Stimulated activated naive CD8-positive, alpha-beta T cell treated with anti-CD3 and anti-CD28 coated beads, Interleukin-15, Interleukin-2, amounts not matched to agents 100 ng/mL and 50 ng/mL, for 24 hours (primary cell): ENCODE data around the gene FAM20A.
A peak's percentile ranks its signal among the peaks of the same experiment; 100 is the strongest.
"Not testable (repeated sequence)": the region's sequence is repeated elsewhere in the genome, so short reads cannot be mapped to it uniquely, and the experiment has no call there.

Source experiments
- H3K27ac Mint-ChIP-seq: one replicate; pipeline ENCODE4 v1.8.0; 2021; ENCODE audit warnings: mild to moderate bottlenecking, mixed read lengths
- H3K27me3 Mint-ChIP-seq: one replicate; pipeline ENCODE4 v1.8.0; 2021; ENCODE audit warnings: mixed read lengths
- H3K36me3 Mint-ChIP-seq: one replicate; pipeline ENCODE4 v1.8.0; 2021; ENCODE audit warnings: low read depth, mixed read lengths
- H3K4me1 Mint-ChIP-seq: one replicate; pipeline ENCODE4 v1.8.0; 2021; ENCODE audit warnings: low read depth, mixed read lengths
- H3K4me3 Mint-ChIP-seq: one replicate; pipeline ENCODE4 v1.8.0; 2021; ENCODE audit warnings: mild to moderate bottlenecking, mixed read lengths
- H3K9me3 Mint-ChIP-seq: one replicate; pipeline ENCODE4 v1.8.0; 2021; ENCODE audit warnings: mixed read lengths

Gene FAM20A

DNA sequence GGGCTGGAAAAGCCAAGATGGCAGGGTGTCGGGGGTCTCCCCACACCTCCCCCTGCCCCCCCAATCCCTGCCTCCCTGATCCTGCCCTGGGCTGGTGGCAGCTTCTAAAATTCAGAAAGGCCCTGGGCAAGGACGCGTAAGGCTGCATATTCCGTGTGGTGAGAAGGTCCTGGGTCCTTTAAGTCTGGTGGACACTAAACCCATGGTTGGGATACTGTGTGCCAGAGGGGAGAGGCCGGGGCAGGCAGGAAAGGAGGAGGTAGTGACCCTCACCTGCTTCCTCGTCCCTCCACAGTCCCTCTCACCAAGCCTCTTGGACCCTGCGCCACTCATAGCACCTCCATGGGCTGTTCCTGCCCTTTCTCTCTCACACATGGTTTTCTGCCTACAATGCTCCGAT lies 60.2 kb downstream of the FAM20A start:
- H3K4me1 Mint-ChIP-seq: no peaks in the 10 kb centered on the region
- no peak overlapping the region for H3K4me3 Mint-ChIP-seq
- no peaks in the 10 kb centered on the region for H3K27me3 Mint-ChIP-seq
- H3K9me3 Mint-ChIP-seq: no peaks in the 10 kb centered on the region
- H3K36me3 Mint-ChIP-seq: peaks cover 27% of the 10 kb centered on the region
- no peak overlapping the region for H3K27ac Mint-ChIP-seq

DNA sequence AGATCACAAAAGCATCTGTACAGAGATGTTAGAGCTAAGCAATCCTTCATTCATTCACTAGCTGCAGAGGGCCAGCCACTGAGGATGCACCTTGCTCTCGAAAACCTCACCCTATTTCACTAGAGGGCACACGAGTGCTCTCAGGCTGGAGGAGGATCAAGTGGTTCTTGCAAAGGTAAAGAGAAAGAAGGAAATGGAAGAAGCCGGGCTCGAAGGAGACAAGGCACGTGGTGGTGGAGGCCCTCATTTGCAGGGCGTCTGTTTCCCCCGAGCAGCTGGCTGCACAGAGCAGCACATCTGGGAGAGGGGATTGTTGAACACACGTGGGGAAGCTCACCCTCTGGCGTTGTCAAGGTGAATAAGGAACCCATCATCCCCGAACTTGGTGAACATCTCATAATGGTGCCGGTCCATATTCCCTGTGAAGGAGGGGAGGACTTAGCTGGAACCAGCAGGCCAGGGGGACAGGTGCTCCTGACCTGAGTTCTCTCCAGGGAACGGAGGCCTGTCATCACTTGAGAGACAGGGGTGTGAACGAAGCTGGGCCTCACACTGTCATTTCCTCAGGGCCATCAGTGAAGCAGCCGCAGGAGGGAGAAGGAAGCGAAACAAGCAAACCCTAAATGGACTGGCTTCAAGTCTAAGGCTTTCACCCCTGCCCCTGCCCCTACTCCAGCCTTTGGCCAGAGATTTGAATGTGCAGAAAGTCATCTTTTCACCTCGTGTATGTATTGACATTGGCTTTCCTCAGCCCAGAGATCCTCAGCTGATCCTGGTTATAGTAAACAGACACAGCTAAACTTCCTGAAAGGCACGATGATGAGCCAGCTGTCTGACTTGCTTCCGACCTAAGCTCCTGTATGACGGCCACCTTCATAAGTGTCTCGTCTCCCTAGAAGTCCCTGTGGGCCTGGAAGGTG lies 61.4 kb downstream of the FAM20A start:
- H3K27me3 Mint-ChIP-seq: no peaks in the 10 kb centered on the region
- H3K27ac Mint-ChIP-seq: no peak overlapping the region
- no peak overlapping the region for H3K4me3 Mint-ChIP-seq
- H3K4me1 Mint-ChIP-seq: peaks cover 2% of the 10 kb centered on the region
- H3K9me3 Mint-ChIP-seq: no peaks in the 10 kb centered on the region
- peaks cover 37% of the 10 kb centered on the region for H3K36me3 Mint-ChIP-seq

GRCh38 chr17:68535922-68536321 lies 65.2 kb downstream of the FAM20A start:
- H3K27me3 Mint-ChIP-seq: no peaks in the 10 kb centered on the region
- H3K36me3 Mint-ChIP-seq: peaks cover 61% of the 10 kb centered on the region
- no peaks in the 10 kb centered on the region for H3K9me3 Mint-ChIP-seq
- H3K27ac Mint-ChIP-seq: peak overlapping the region; percentile 45
- peaks cover 9% of the 10 kb centered on the region for H3K4me1 Mint-ChIP-seq
- no peak overlapping the region for H3K4me3 Mint-ChIP-seq

GRCh38 chr17:68534695-68535088 lies 66.5 kb downstream of the FAM20A start:
- Mint-ChIP-seq H3K4me3 (no peak overlapping the region), H3K27me3 (no peaks in the 10 kb centered on the region), H3K27ac (no peak overlapping the region), H3K9me3 (no peaks in the 10 kb centered on the region), H3K36me3 (peaks cover 64% of the 10 kb centered on the region), H3K4me1 (peaks cover 9% of the 10 kb centered on the region)

DNA sequence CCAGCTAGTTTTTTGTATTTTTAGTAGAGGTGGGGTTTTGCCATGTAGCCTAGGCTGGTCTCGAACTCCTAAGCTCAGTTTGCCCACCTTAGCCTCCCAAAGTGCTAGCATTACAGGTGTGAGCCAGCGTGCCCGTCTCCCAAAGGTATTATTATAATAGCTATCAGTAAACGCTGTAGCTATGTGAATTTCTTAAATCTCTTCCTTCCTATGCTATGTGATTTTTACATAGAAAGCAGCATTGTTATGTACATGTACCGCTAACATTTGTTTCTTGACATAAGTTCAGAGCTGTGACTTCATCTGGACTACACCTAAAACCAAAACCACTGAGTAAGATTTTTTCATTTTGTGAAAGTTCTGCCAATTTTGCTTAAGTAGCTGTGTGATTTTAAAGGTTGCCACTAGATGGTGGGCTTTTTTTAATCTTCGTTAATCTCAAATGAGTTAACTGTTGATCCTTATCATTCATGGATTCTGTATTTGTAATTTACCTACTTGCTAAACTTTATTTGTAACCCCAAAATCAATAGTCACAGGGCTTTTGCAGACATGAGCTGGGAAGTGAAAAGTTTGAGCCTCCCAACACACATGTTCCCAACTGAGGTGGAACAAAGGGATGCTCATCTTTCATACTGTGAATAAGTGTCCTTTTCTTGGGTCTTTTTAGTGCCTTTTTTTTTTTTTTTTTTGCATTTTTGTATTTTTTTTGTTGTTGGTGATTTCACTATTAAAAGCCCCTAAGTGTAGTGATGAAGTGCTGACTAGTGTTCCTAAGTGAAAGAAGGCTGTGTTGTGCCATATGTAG lies 67.1 kb downstream of the FAM20A start:
- Mint-ChIP-seq H3K36me3 (peaks cover 68% of the 10 kb centered on the region), H3K27ac (no peak overlapping the region), H3K4me1 (peaks cover 9% of the 10 kb centered on the region), H3K27me3 (no peaks in the 10 kb centered on the region), H3K9me3 (no peaks in the 10 kb centered on the region), H3K4me3 (no peak overlapping the region)

- Mint-ChIP-seq H3K36me3 (peaks cover 78% of the 10 kb centered on the region), H3K4me3 (no peak overlapping the region)
Measured at GRCh38 chr17:68532826-68533225, 68.3 kb downstream of the FAM20A start.

GRCh38 chr17:68531252-68531651 lies 69.9 kb downstream of the FAM20A start:
- peaks cover 84% of the 10 kb centered on the region for H3K36me3 Mint-ChIP-seq
- no peaks in the 10 kb centered on the region for H3K9me3 Mint-ChIP-seq
- H3K27ac Mint-ChIP-seq: no peak overlapping the region
- no peaks in the 10 kb centered on the region for H3K27me3 Mint-ChIP-seq
- H3K4me3 Mint-ChIP-seq: no peak overlapping the region
- peaks cover 9% of the 10 kb centered on the region for H3K4me1 Mint-ChIP-seq

More at GRCh38 chr17:68532826-68533225, 68.3 kb downstream of the FAM20A start:
- no peak overlapping the region for H3K27ac Mint-ChIP-seq
- H3K4me1 Mint-ChIP-seq: peaks cover 9% of the 10 kb centered on the region
- H3K27me3 Mint-ChIP-seq: no peaks in the 10 kb centered on the region
- no peaks in the 10 kb centered on the region for H3K9me3 Mint-ChIP-seq

DNA sequence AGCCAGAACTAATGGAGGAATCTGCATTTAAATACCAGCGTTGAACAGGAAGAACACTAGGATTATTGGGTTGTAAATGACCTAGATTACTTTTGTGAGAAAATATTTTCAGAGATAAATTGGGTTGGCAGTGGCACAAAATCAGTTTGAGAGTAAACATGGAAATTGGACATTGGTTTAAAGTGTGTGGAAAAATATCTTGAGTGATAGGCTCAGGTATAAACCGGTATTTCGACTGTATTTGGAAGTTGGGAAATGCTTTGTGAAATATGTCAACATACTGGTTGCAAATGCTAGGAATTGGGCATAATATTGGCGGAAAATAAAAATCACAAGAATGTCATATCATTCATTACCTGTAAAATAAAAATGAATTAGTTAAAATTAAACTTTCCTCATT lies 73.9 kb downstream of the FAM20A start:
- H3K27me3 Mint-ChIP-seq: no peaks in the 10 kb centered on the region
- no peaks in the 10 kb centered on the region for H3K9me3 Mint-ChIP-seq
- H3K27ac Mint-ChIP-seq: no peak overlapping the region
- no peak overlapping the region for H3K4me3 Mint-ChIP-seq
- peaks cover 5% of the 10 kb centered on the region for H3K4me1 Mint-ChIP-seq
- H3K36me3 Mint-ChIP-seq: peaks cover 87% of the 10 kb centered on the region

DNA sequence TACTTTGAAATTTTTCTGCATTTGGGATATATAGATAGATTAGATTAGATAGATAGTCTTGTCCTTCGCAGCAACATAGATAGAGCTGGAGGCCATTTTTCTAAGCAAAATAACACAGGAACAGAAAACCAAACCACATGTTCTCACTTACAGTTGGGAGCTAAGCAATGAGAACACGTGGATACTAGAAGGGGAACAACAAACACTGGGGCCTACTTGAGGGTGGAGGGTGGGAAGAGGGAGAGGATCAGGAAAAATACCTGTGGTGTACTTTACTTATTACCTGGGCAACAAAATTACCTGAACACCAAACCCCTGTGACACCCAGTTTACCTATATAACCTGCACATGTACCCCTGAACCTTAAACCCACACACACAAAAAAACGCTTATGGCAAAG lies 74.6 kb downstream of the FAM20A start:
- Mint-ChIP-seq H3K36me3 (peaks cover 90% of the 10 kb centered on the region), H3K4me3 (no peak overlapping the region), H3K9me3 (no peaks in the 10 kb centered on the region), H3K4me1 (peaks cover 5% of the 10 kb centered on the region), H3K27ac (no peak overlapping the region), H3K27me3 (no peaks in the 10 kb centered on the region)

DNA sequence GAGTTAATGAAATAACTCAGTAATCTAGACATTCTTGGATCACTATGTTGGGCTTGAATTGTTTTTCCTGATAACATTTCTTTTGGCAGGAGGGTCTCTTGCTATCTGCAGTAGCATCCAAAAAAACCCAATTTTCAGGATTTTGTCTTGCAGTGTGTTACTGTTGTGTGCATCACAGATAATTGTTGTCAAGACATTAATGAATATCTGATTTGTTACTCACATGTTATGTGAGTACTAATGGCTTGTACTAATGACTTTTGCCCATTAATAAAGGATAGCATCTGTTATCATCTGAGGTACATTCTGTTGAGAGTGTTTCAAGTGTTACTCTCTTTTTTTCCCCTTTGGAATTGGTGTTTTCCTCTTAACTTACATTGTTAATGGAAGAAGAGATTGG lies 78.9 kb downstream of the FAM20A start:
- peaks cover 4% of the 10 kb centered on the region for H3K9me3 Mint-ChIP-seq
- no peak overlapping the region for H3K27ac Mint-ChIP-seq
- H3K4me1 Mint-ChIP-seq: peaks cover 20% of the 10 kb centered on the region
- no peaks in the 10 kb centered on the region for H3K27me3 Mint-ChIP-seq
- H3K36me3 Mint-ChIP-seq: peaks cover 83% of the 10 kb centered on the region
- H3K4me3 Mint-ChIP-seq: no peak overlapping the region

DNA sequence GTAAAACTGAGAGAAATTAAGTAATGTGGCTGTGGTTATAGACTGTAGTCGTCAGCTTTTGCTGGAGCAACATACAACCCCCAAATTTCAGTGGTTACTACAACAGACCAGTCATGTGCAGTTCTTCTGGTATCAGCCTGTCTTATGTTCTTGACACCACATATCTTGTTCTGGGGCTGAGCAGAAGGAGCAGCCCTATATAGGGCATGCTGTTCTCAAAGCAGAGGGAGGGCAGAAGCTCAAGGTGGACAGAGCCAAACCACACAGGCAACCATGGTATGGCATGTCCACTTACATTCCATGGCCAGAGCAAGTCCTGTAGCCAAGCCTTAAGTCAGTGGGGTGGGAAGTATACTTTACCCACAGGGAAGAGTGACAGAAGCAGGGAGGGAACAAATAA lies 81.3 kb downstream of the FAM20A start:
- peaks cover 37% of the 10 kb centered on the region for H3K4me1 Mint-ChIP-seq
- no peak overlapping the region for H3K27ac Mint-ChIP-seq
- peaks cover 82% of the 10 kb centered on the region for H3K36me3 Mint-ChIP-seq

DNA sequence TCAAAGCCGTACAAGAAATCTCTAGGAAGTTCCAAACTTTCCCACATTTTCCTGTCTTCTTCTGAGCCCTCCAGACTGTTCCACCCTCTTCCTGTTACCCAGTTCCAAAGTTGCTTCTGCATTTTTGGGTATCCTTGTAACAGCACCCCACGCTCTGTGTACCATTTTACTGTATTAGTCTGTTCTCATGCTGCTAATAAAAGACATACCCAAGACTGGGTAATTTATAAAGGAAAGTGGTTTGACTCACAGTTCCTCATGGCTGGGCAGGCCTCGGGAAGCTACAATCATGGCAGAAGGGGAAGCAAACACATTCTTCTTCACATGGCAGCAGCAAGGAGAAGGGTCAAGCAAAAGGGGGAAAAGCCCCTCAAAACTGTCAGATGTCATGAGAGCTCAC lies 82.1 kb downstream of the FAM20A start:
- not testable (repeated sequence) for H3K27me3 Mint-ChIP-seq, H3K9me3 Mint-ChIP-seq, H3K4me3 Mint-ChIP-seq, H3K27ac Mint-ChIP-seq
- Mint-ChIP-seq H3K36me3 (peaks cover 81% of the 10 kb centered on the region), H3K4me1 (peaks cover 46% of the 10 kb centered on the region)

More for the DNA sequence above, 81.3 kb downstream of the FAM20A start:
- Mint-ChIP-seq H3K27me3 (no peaks in the 10 kb centered on the region), H3K4me3 (no peak overlapping the region), H3K9me3 (peaks cover 4% of the 10 kb centered on the region)

DNA sequence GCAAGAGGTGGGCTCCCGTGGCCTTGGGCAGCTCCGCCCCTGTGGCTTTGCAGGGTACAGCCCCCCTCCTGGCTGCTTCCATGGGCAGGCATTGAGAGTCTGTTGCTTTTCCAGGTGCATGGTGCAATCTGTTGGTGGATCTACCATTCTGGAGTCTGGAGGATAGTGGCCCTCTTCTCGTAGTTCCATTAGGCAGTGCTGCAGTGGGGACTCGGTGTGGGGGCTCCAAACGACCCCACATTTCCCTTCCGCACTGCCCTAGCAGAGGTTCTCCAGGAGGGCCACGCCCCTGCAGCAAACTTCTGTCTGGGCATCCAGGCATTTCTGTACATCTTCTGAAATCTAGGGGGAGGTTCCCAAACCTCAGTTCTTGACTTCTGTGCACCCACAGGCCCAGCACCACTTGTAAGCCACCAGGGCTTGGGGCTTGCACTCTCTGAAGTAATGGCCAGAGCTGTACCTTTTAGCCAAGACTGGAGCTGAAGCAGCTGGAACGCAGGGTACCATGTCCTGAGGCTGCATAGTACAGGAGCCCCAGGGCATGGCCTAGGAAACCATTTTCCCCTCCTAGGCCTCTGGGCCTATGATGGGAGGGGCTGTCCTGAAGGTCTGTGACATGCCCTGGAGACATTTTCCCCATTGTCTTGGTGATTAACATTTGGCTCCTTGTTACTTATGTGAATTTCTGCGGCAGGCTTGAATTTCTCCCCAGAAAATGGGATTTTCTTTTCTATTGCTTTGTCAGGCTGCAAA lies 82.9 kb downstream of the FAM20A start:
- H3K4me1 Mint-ChIP-seq: peaks cover 49% of the 10 kb centered on the region
- no peak overlapping the region for H3K27ac Mint-ChIP-seq
- H3K36me3 Mint-ChIP-seq: peaks cover 82% of the 10 kb centered on the region

DNA sequence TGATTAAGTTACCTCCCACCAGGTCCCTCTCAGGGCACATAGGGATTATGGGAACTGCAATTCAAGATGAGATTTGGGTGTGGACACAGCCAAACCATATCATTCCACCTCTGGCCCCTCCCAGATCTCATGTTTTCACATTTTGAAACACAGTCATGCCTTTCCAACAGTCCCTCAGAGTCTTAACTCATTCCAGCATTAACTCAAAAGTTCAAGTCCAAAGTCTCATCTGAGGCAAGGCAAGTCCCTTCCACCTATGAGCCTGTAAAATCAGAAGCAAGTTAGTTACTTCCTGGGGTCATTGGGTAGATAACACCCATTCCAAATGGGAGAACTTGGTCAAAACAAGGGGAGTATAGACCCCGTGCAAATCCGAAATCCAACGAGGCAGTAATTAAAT lies 83.6 kb downstream of the FAM20A start:
- not testable (repeated sequence) for H3K9me3 Mint-ChIP-seq, H3K27ac Mint-ChIP-seq, H3K27me3 Mint-ChIP-seq, H3K4me3 Mint-ChIP-seq
- Mint-ChIP-seq H3K4me1 (peaks cover 49% of the 10 kb centered on the region), H3K36me3 (peaks cover 82% of the 10 kb centered on the region)

More for the DNA sequence above, 82.9 kb downstream of the FAM20A start:
- peaks cover 4% of the 10 kb centered on the region for H3K9me3 Mint-ChIP-seq
- H3K4me3 Mint-ChIP-seq: no peak overlapping the region
- no peaks in the 10 kb centered on the region for H3K27me3 Mint-ChIP-seq

DNA sequence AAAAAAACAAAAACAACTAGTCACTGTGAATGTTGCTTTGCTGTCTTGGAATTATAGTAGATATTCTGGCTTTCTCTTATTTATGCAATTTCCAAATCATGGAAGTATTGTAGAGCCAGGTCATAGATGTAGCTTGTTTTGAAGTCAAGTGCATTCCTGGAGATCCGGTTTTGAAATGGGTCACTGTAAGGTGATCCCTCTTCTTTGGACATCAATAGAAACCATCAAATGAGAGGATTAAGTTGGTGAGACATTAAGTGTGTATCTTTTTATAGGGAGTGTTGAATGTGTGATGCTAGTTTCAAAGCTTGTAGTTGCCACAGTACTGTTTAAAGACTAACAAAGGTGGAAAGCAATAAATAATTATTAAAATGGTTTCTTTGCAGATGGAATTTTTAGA lies 84.4 kb downstream of the FAM20A start:
- peaks cover 4% of the 10 kb centered on the region for H3K9me3 Mint-ChIP-seq
- no peak overlapping the region for H3K4me3 Mint-ChIP-seq
- peaks cover 49% of the 10 kb centered on the region for H3K4me1 Mint-ChIP-seq
- H3K27me3 Mint-ChIP-seq: no peaks in the 10 kb centered on the region
- H3K36me3 Mint-ChIP-seq: peaks cover 73% of the 10 kb centered on the region
- no peak overlapping the region for H3K27ac Mint-ChIP-seq
